ENCODE results near the gene CTF1.
A peak's percentile ranks its signal among the peaks of the same experiment; 100 is the strongest.

Gene CTF1

GRCh38 chr16:30893417-30893743, 3.0 kb upstream of the CTF1 start:
- Histone ChIP-seq H3K27me3 (no peaks in the 10 kb centered on the region), H3K4me1 (peaks cover 37 to 51% (median 47%) of the 10 kb centered on the region in 10 experiments), H4K20me1 (peaks cover 0 to 18% (median 0%) of the 10 kb centered on the region in 11 experiments; a peak in 3 of 22 replicates), H3K4me3 (peak overlapping the region; percentile 71 to 89 (median 78)), H3K36me3 (peaks cover 33 to 43% (median 36%) of the 10 kb centered on the region in 11 experiments), H3K4me2 (peak overlapping the region; percentile 80 to 100 (median 99)), H3K9ac (peak overlapping the region; percentile 88 to 94 (median 92)), H3K27ac (peak overlapping the region; percentile 82 to 90 (median 88)), H3K9me3 (replicated peaks in 1 of 11) (no peaks in the 10 kb centered on the region)
- TF ChIP-seq Cebpa-rat (IDR thresholded peaks at IDR 0.05), result no peak

- Histone ChIP-seq H3K36me3 (peaks cover 27 to 38% (median 31%) of the 10 kb centered on the region in 11 experiments), H3K27ac (peak within 1 kb of the TSS; percentile 82 to 90 (median 88)), H4K20me1 (peaks cover 0 to 16% (median 0%) of the 10 kb centered on the region in 11 experiments; a peak in 3 of 22 replicates), H3K4me1 (peaks cover 37 to 51% (median 47%) of the 10 kb centered on the region in 10 experiments), H3K4me3 (peak within 1 kb of the TSS; percentile 71 to 89 (median 78)), H3K9me3 (replicated peaks in 1 of 11) (no peaks in the 10 kb centered on the region), H3K9ac (peak within 1 kb of the TSS; percentile 88 to 94 (median 92)), H3K27me3 (no peaks in the 10 kb centered on the region), H3K4me2 (peak within 1 kb of the TSS; percentile 80 to 100 (median 99))
- TF ChIP-seq Cebpa-rat (IDR thresholded peaks at IDR 0.05), result no peak
These were observed 2.5 kb upstream of the CTF1 start, which contains the start of gene BCL7C for GRCh38 chr16:30893744-30894539. BCL7C (minus strand) TSS chr16:30894077; CDS start chr16:30893944, 133 bp downstream.

- Histone ChIP-seq H3K36me3 (peaks cover 19 to 30% (median 23%) of the 10 kb centered on the region in 11 experiments), H4K20me1 (peaks cover 0 to 12% (median 0%) of the 10 kb centered on the region in 11 experiments; a peak in 3 of 22 replicates), H3K9me3 (replicated peaks in 1 of 11) (no peaks in the 10 kb centered on the region), H3K4me1 (peaks cover 37 to 51% (median 47%) of the 10 kb centered on the region in 10 experiments), H3K9ac (peak overlapping the region; percentile 88 to 94 (median 92)), H3K4me2 (peak overlapping the region; percentile 80 to 100 (median 99)), H3K4me3 (peak overlapping the region; percentile 71 to 89 (median 78); a peak in 18 of 20 replicates), H3K27me3 (no peaks in the 10 kb centered on the region), H3K27ac (peak overlapping the region; percentile 82 to 90 (median 88); a peak in 21 of 22 replicates)
- peak in 1 of 11 experiments; percentile 26; a peak in 1 of 22 replicates for TF ChIP-seq Cebpa-rat (IDR thresholded peaks at IDR 0.05)
These were observed 1.7 kb upstream of the CTF1 start for GRCh38 chr16:30894540-30895368.

DNA sequence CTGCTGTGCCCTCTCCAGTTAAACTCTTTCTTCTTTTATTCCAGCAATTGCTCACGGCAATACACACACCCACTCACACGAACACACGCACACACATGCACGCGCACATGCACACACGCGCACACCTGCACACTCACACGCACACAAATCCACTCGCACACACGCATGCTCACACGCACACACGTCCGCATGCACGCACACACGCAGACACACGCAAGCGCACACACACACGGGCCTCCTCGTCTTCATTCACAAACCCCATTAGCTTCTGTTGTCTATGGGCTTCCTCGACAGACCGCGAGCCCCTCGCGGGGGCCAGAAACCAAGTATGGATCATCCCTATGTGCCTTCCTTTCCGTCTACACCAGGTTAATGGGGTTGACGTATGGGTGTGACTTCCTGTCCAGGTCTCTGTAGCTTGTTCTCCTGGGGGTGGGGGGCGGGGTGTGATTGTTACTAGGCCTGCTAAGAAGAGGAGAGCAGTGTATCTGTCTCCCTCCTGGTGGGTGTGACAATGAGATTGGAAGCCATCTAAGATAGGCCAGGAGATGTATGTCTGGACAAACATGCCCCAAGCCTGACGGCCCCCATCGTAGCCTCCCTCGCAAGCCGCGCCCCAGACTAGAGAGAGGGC, 670 bp upstream of the CTF1 start:
- peaks cover 37 to 52% (median 47%) of the 10 kb centered on the region in 10 experiments for H3K4me1 ChIP-seq
- H3K4me3 ChIP-seq, result peak overlapping the region in 3 of 10 experiments; percentile 53 to 65 (median 59); a peak in 5 of 20 replicates
- peak overlapping the region; percentile 81 to 93 (median 89) for H3K4me2 ChIP-seq
- peaks cover 9 to 20% (median 13%) of the 10 kb centered on the region in 11 experiments; a peak in 21 of 22 replicates for H3K36me3 ChIP-seq
- H3K9me3 ChIP-seq (replicated peaks in 1 of 11), result no peaks in the 10 kb centered on the region
- H3K27me3 ChIP-seq, result no peaks in the 10 kb centered on the region
- H3K27ac ChIP-seq, result peak overlapping the region in 10 of 11 experiments; percentile 78 to 92 (median 88); a peak in 18 of 22 replicates
- no peak for TF ChIP-seq Cebpa-rat (IDR thresholded peaks at IDR 0.05)
- peaks cover 0 to 12% (median 0%) of the 10 kb centered on the region in 11 experiments; a peak in 3 of 22 replicates for H4K20me1 ChIP-seq
- H3K9ac ChIP-seq, result peak overlapping the region; percentile 69 to 85 (median 83); a peak in 20 of 22 replicates

DNA sequence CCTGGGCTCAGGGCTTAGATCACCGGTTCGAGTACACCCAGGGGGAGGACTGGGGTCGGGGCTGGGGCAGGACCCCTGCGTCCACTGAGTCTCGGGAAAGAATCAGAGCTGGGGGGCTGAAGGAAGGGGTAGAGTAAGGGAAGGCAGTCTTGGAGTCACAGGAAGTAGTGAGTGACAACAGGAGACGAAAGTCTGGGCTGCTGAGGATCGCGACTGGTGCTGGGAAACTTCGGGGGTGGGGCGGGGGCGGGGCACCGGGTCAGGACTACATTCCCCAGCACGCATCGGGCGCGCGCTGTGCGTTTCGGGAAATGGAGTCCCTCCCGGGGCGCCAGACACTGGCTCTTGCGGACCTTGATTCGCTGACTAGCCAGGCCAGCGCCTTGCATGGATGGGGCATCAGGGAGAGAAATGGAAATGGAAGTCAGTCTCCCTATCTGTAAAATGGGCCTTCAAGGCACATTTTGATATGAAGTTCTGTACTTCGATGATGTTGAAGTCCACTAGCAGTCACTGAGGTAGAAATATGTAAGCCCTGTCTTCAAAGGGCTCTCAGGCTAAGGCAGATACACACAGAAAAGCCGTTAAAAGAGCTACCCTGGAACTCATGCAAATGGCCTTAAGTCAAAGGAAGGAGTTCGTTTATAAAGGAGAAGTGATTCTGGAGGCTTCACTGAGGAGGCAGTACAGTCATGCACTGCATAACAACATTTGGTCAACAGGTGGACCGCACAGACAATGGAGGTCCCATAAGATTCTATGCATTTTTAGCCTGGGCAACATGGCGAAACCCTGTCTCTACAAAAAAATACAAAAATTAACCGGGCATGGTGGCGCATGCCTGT, 697 bp downstream of the CTF1 start:
- Histone ChIP-seq H3K36me3 (peaks cover 0 to 6% (median under 1%) of the 10 kb centered on the region in 11 experiments; a peak in 3 of 22 replicates), H3K9ac (peak overlapping the region; percentile 69 to 85 (median 83)), H3K4me2 (peak overlapping the region; percentile 81 to 93 (median 89)), H3K4me1 (peaks cover 47 to 64% (median 58%) of the 10 kb centered on the region in 10 experiments), H3K27ac (peak overlapping the region; percentile 78 to 92 (median 87)), H3K4me3 (peak overlapping the region; percentile 45 to 70 (median 59)), H4K20me1 (peaks cover 0 to 12% (median 0%) of the 10 kb centered on the region in 11 experiments; a peak in 3 of 22 replicates), H3K9me3 (replicated peaks in 1 of 11) (no peaks in the 10 kb centered on the region), H3K27me3 (no peaks in the 10 kb centered on the region)
- no peak for TF ChIP-seq Cebpa-rat (IDR thresholded peaks at IDR 0.05)

- H4K20me1 ChIP-seq, result no peaks in the 10 kb centered on the region
- no peak overlapping the region for H3K27ac ChIP-seq
- no peak overlapping the region for H3K4me3 ChIP-seq
- no peaks in the 10 kb centered on the region for H3K36me3 ChIP-seq
- no peak for TF ChIP-seq Cebpa-rat (IDR thresholded peaks at IDR 0.05)
- H3K9ac ChIP-seq, result no peak overlapping the region
- no peak overlapping the region for H3K4me2 ChIP-seq
- H3K27me3 ChIP-seq, result no peaks in the 10 kb centered on the region
- peaks cover 51 to 68% (median 62%) of the 10 kb centered on the region in 10 experiments for H3K4me1 ChIP-seq
- H3K9me3 ChIP-seq (replicated peaks in 1 of 11), result peaks cover 0 to 11% (median 9%) of the 10 kb centered on the region in 11 experiments; a peak in 17 of 22 replicates
These were observed 3.4 kb downstream of the CTF1 start for GRCh38 chr16:30899794-30900193.

- peaks cover 0 to 14% (median 10%) of the 10 kb centered on the region in 11 experiments; a peak in 17 of 22 replicates for H3K9me3 ChIP-seq (replicated peaks in 1 of 11)
- no peak for TF ChIP-seq Cebpa-rat (IDR thresholded peaks at IDR 0.05)
- H3K4me2 ChIP-seq, result peak overlapping the region in 1 of 11 experiments; percentile 98; a peak in 1 of 22 replicates
These were observed 4.2 kb downstream of the CTF1 start for GRCh38 chr16:30900588-30900987.

More at GRCh38 chr16:30900588-30900987, 4.2 kb downstream of the CTF1 start:
- Histone ChIP-seq H3K27ac (no peak overlapping the region), H3K27me3 (no peaks in the 10 kb centered on the region), H4K20me1 (no peaks in the 10 kb centered on the region), H3K4me3 (no peak overlapping the region), H3K4me1 (peaks cover 56 to 67% (median 62%) of the 10 kb centered on the region in 10 experiments), H3K36me3 (no peaks in the 10 kb centered on the region), H3K9ac (no peak overlapping the region)

All from BLaER1 treated with 17β-estradiol and CSF1 and Interleukin-3, amounts not matched to agents 10 nM and 100 nM (cell line).